GM18907 (cell line): Measurements from ENCODE around the gene COL20A1.

Experiments used
- ATAC-seq: cut with Tn5 transposase; IDR thresholded peaks from one replicate; pipeline ENCODE4 v1.9.1; 2021; ENCODE audit warnings: mild to moderate bottlenecking, moderate library complexity; ENCODE audit not compliant: unreplicated experiment

Gene COL20A1

GRCh38 chr20:63318391-63319163 is 25.6 kb downstream of the COL20A1 start:
- no peak for ATAC-seq

- no peak for ATAC-seq
Observed at GRCh38 chr20:63319164-63320040, 26.4 kb downstream of the COL20A1 start.

- ATAC-seq, result no peak
Observed at GRCh38 chr20:63320041-63320511, 27.1 kb downstream of the COL20A1 start.

- ATAC-seq, result no peak
Observed at GRCh38 chr20:63320616-63321147, 27.7 kb downstream of the COL20A1 start.

DNA sequence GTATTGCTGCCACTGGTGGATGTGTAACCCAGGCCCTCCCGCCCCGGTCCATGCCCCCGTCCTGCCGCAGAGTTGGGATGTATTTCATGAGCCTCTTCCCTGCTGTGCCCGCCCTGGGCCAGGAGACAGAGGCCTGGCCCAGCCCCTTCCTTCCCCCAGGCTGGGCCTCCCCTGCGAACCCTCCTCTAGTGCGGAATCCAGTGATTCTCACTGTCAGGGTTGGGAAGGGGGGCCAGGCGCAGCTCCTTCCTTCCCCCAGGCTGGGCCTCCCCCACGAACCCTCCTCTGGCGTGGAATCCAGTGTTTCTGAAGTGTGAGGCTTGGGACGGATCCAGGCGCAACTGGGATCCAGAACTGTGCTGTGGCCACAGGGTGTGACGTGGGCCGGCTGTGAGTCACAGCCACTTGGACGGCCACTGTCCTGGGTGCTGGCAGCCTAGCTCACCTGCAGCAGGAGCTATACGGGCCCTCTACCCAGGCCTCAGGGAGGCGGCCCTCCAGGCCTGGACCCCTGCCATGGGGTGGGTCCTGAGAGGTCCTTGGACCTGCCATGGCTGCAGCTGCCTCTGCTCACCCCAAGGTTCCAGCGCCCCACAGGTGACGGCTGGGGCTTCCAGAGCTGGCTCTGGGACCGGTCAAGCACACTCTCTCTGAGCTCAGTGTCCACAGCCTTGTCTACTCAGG is 28.3 kb downstream of the COL20A1 start:
- ATAC-seq, result no peak

- no peak for ATAC-seq
Observed at GRCh38 chr20:63322146-63322932, 29.4 kb downstream of the COL20A1 start.

DNA sequence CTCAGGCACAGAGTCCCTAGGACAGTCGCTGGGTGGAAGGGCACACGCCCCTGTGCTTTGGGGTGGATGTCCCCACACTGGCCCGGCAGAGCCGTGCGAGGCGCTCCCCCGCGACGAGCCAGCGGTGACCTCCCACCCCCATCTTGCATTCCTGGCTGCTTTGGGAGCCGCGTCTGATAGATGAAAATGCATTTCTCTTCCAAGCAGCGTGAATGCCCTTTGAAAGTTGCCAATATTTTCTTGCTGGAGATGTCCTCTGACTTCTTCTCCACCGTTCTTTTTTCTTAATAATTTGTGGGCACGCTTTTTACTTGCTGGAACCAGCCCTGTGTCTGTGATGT is 29.9 kb downstream of the COL20A1 start:
- ATAC-seq, result no peak

- no peak for ATAC-seq
Observed at GRCh38 chr20:63323357-63323981, 30.5 kb downstream of the COL20A1 start.

- ATAC-seq, result no peak
Observed at GRCh38 chr20:63325021-63325471, 32.1 kb downstream of the COL20A1 start.

DNA sequence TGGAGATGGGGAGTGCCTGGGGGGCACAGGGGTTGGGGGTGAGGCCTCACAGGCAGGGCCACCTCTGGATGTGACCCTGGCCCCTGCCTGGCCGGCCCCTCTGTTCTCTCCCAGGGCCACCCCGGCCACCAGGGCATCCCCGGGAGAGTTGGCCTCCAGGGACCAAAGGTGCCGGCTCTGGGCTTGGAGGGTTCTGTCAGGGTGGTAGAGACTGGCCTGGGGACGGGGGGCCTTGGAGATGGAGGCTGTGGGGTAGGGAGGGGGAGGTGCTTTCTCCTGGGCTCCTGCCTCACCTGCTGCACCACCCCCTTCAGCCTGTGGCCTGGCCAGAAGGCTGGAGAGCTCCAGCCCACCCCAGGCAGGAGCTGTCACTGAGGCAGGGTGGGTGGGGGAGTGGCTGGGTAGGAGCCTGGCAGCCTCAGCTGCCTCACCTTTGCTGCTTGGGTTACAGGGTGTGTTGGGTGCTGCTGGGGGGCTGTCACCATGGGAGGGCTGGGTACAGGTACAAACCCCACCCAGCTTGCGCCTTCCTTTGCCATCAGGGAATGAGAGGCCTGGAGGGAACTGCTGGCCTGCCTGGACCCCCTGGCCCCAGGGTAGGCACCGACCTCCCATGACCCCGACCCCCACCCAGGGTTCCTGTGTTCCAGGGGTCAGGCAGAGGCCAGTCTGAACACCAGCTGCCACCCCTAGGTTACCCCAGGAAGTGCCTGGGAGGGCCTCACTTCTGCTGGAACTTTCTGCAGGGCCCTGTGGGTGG is 32.7 kb downstream of the COL20A1 start:
- no peak for ATAC-seq

DNA sequence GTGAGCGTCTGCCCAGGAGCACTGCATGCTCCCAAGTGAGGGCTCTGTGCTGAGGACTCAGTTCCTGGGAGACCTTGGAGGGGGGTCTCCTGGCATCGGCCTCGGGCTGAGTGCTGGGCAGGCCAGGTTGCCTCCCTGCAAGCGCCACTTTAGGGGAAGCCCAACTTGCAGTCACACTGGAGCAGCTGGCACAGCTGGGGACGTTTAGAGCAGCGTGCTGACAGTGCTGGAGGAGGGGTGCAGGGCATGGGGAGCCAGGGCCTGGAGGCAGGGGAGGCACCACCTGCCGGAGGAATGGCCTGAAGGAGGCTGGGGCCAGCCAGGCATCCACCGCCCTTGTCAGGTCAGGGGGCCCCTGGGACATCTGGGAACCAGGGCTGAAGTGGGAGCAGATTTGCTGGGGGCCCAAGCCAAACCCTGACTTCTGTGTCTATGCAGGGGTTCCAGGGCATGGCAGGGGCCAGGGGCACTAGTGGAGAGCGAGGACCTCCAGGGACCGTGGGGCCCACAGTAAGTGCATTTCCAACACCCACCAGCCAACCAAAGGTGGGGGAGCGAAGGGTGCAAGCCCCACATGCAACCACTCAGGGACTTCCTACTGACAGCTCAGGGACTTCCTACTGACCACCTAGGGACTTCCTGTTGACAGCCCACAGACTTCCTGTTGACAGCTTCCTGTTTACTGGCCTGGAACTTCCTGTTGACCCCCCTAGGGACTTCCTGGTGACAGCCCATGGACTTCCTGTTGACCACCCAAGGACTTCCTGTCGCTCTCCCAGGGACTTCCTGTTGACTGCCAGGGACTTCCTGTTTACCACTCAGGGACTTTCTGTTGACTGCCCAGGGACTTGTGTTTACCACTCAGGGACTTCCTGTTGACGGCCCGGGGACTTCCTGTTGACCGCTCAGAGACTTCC is 33.6 kb downstream of the COL20A1 start:
- ATAC-seq, result no peak

- ATAC-seq, result no peak
Observed at GRCh38 chr20:63327231-63327745, 34.3 kb downstream of the COL20A1 start.

DNA sequence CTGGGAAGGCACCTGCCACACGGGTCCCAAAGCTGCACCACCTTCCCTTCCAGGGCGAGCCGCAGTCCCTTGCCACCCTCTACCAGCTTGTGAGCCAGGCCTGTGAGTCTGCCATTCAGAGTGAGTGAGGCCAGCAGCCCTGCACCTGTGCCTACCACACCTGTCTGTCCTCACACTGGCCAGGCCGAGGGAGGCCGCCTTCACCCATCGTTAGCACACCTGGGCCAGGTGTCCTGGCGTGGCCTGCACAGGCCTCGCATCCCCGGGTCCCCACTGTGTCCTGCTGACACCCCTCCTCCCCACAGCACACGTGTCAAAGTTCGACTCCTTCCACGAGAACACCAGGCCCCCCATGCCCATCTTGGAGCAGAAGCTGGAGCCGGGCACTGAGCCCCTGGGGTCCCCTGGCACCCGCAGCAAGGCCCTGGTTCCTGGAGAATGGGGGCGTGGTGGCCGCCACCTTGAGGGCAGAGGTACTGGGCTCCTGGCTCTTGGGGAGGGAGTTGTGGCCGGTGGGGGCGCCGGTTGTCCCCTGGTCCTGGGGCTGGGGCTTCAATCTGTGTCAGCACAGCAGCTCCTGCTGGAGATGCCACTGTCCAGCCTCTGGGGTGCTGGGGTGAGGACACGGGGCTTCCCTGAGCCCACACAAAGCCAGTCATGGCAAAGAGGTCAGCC is 35.2 kb downstream of the COL20A1 start:
- no peak for ATAC-seq

GRCh38 chr20:63328718-63329275 is 35.8 kb downstream of the COL20A1 start:
- no peak for ATAC-seq

GRCh38 chr20:63329331-63330083 is 36.5 kb downstream of the COL20A1 start:
- ATAC-seq, result no peak

- no peak for ATAC-seq
Observed at GRCh38 chr20:63330084-63330760, 37.2 kb downstream of the COL20A1 start.
